GM23338 (cell line): ENCODE measurements around the gene SMTNL2. TPM values are rescaled to one million over a fixed set of nuclear protein-coding genes. Genes with fewer than 3 reads are reported as not detected.

Experiments
- ATAC-seq: fragments of 200-7000 bp; cut with Tn5 transposase; 3 replicates; pipeline ENCODE4 v1.9.1; 2020
- DNase-seq: peaks from one replicate; pipeline ENCODE4 v3.0.0-alpha.2; 2015; ENCODE audit warnings: low spot score
- H2AFZ ChIP-seq: fragments of 200-600 bp; sonication (generic); 2 replicates; pipeline ENCODE4 v1.8.0; 2016; ENCODE audit warnings: antibody characterized with exemption, mild to moderate bottlenecking, moderate library complexity
- H3F3A ChIP-seq: fragments of 200-600 bp; sonication (generic); replicated peaks from 2 replicates; pipeline ENCODE4 v1.8.0; 2017; ENCODE audit warnings: antibody characterized with exemption, mixed run types, low read depth
- H3K27ac ChIP-seq: fragments of 200-600 bp; sonication (generic); 2 replicates; pipeline ENCODE4 v1.6.1; 2016; ENCODE audit warnings: low read depth
- H3K27me3 ChIP-seq: fragments of 200-600 bp; sonication (generic); 2 replicates; pipeline ENCODE4 v1.8.0; 2016; ENCODE audit warnings: mild to moderate bottlenecking, mixed run types, moderate library complexity; ENCODE audit not compliant: insufficient read depth
- H3K36me3 ChIP-seq: fragments of 200-600 bp; sonication (generic); 2 replicates; pipeline ENCODE4 v1.8.0; 2016; ENCODE audit warnings: mild to moderate bottlenecking; ENCODE audit not compliant: insufficient read depth
- H3K4me1 ChIP-seq: fragments of 200-600 bp; sonication (generic); 2 replicates; pipeline ENCODE4 v1.8.0; 2016; ENCODE audit warnings: mild to moderate bottlenecking, moderate library complexity; ENCODE audit not compliant: insufficient read depth
- H3K4me2 ChIP-seq: fragments of 200-600 bp; sonication (generic); 2 replicates; pipeline ENCODE4 v1.7.1; 2017; ENCODE audit warnings: mixed run types
- H3K4me3 ChIP-seq: fragments of 200-600 bp; sonication (generic); 2 replicates; pipeline ENCODE4 v1.6.1; 2016; ENCODE audit warnings: mixed run types
- H3K79me2 ChIP-seq: fragments of 200-600 bp; sonication (generic); replicated peaks from 2 replicates; pipeline ENCODE4 v1.8.0; 2017; ENCODE audit warnings: mild to moderate bottlenecking; ENCODE audit not compliant: insufficient read depth
- H3K9me2 ChIP-seq: fragments of 200-600 bp; sonication (generic); 2 replicates; pipeline ENCODE4 v1.8.0; 2017; ENCODE audit not compliant: insufficient read depth
- H4K20me1 ChIP-seq: fragments of 200-600 bp; sonication (generic); replicated peaks from 2 replicates; pipeline ENCODE4 v1.8.0; 2017; ENCODE audit warnings: mild to moderate bottlenecking; ENCODE audit not compliant: insufficient read depth
- H3K27ac Mint-ChIP-seq: 2 replicates; pipeline ENCODE4 v1.8.0; 2020; ENCODE audit warnings: inconsistent platforms, mild to moderate bottlenecking, moderate library complexity, mixed read lengths
- H3K27me3 Mint-ChIP-seq: 3 replicates; pipeline ENCODE4 v1.8.0; 2022; ENCODE audit warnings: low read depth, mild to moderate bottlenecking, moderate library complexity, mixed read lengths, inconsistent platforms; ENCODE audit not compliant: insufficient read depth, poor library complexity
- H3K36me3 Mint-ChIP-seq: 3 replicates; pipeline ENCODE4 v1.8.0; 2021; ENCODE audit warnings: low read depth, mild to moderate bottlenecking, inconsistent platforms, moderate library complexity, mixed read lengths
- H3K4me1 Mint-ChIP-seq: 3 replicates; pipeline ENCODE4 v1.8.0; 2020; ENCODE audit warnings: mild to moderate bottlenecking, inconsistent platforms, mixed read lengths
- H3K4me3 Mint-ChIP-seq: 3 replicates; pipeline ENCODE4 v1.8.0; 2021; ENCODE audit warnings: moderate library complexity, mild to moderate bottlenecking, inconsistent platforms, mixed read lengths
- H3K9me3 Mint-ChIP-seq: 3 replicates; pipeline ENCODE4 v1.8.0; 2020; ENCODE audit warnings: moderate library complexity, mild to moderate bottlenecking, inconsistent platforms, mixed read lengths
- CREB1 ChIP-seq: fragments of 250-450 bp; sonication (Bioruptor Pico); IDR thresholded peaks from 2 replicates; pipeline ENCODE4 v1.5.0; 2020; ENCODE audit warnings: low read depth, mild to moderate bottlenecking, moderate library complexity
- CTCF ChIP-seq, 2 experiments: fragments of 200-600 bp in 1 of 2; sonication (generic) in 1 of 2; conservative IDR thresholded peaks; 2 replicates each; pipeline versions ENCODE4 v1.5.1 to v1.6.1; 2016 to 2017; ENCODE audit warnings: antibody characterized with exemption in 2 of 2, low read depth in 2 of 2, mild to moderate bottlenecking in 2 of 2, moderate library complexity in 1 of 2
- EZH2 ChIP-seq: fragments of 200-600 bp; sonication (generic); IDR thresholded peaks from one replicate; pipeline ENCODE4 v1.8.0; 2017; ENCODE audit warnings: antibody characterized with exemption, mild to moderate bottlenecking, low read depth; ENCODE audit not compliant: unreplicated experiment
- EZH2phosphoT487 ChIP-seq: fragments of 200-600 bp; sonication (generic); IDR thresholded peaks from one replicate; pipeline ENCODE4 v1.8.1; 2018; ENCODE audit warnings: antibody characterized with exemption; ENCODE audit not compliant: unreplicated experiment
- JUNB ChIP-seq: IDR thresholded peaks from one replicate; pipeline ENCODE4 v1.6.1; 2016; ENCODE audit warnings: antibody characterized with exemption; ENCODE audit not compliant: unreplicated experiment
- NANOG ChIP-seq: IDR thresholded peaks from 2 replicates; pipeline ENCODE4 v1.6.1; 2016; ENCODE audit warnings: antibody characterized with exemption, borderline replicate concordance
- STAT1 ChIP-seq: IDR thresholded peaks from one replicate; pipeline ENCODE4 v1.6.1; 2016; ENCODE audit warnings: antibody characterized with exemption; ENCODE audit not compliant: unreplicated experiment
- ZNF114 ChIP-seq: fragments of 250-450 bp; sonication (Bioruptor Pico); IDR thresholded peaks from 2 replicates; pipeline ENCODE4 v1.5.0; 2020; ENCODE audit warnings: mild to moderate bottlenecking, moderate library complexity
- ZNF331 ChIP-seq: fragments of 250-450 bp; sonication (Bioruptor Pico); IDR thresholded peaks from 2 replicates; pipeline ENCODE4 v1.5.0; 2020; ENCODE audit warnings: low read depth, mild to moderate bottlenecking, moderate library complexity
- ZNF462 ChIP-seq: fragments of 250-450 bp; sonication (Bioruptor Pico); IDR thresholded peaks from 2 replicates; pipeline ENCODE4 v1.5.0; 2020; ENCODE audit warnings: mild to moderate bottlenecking, moderate library complexity
- polyA plus RNA-seq: library from polyadenylated mRNA; unstranded; fragments of >200 nt; fragmentation: Nextera tagmentation; extraction: Ambion mirVana; gene quantifications from 2 replicates; pipeline ENCODE4 v1.2.1, GENCODE V29; 2016
- total RNA-seq: library from RNA; depleted of rRNA; stranded (reverse); fragments of >200 nt; shearing (Covaris generic); gene quantifications from 2 replicates; pipeline ENCODE4 v1.2.3, GENCODE V29; 2014

Gene SMTNL2
- total and polyA plus RNA-seq, 2 experiments from 2014 or later, result 1.3 to 4.3 TPM

- Mint-ChIP-seq H3K36me3 (peaks cover 27% of the 10 kb centered on the region), H3K27me3 (peaks cover 59% of the 10 kb centered on the region), H3K4me3 (peak overlapping the region; percentile 65), H3K4me1 (peaks cover 21% of the 10 kb centered on the region), H3K9me3 (no peaks in the 10 kb centered on the region; the same call in 2 of the 3 replicates), H3K27ac (no peak overlapping the region; the same call in 1 of the 2 replicates)
- Histone ChIP-seq H3K27ac (no peak overlapping the region), H3K4me3 (peak overlapping the region; percentile 50), H2AFZ (no peak overlapping the region), H3K4me2 (peak overlapping the region; percentile 75), H3F3A (peaks cover 10% of the 10 kb centered on the region), H3K9me2 (no peaks in the 10 kb centered on the region), H3K27me3 (peaks cover 17% of the 10 kb centered on the region), H3K79me2 (no peaks in the 10 kb centered on the region), H4K20me1 (peaks cover 8% of the 10 kb centered on the region), H3K4me1 (peaks cover 7% of the 10 kb centered on the region; the same call in 1 of the 2 replicates), H3K36me3 (no peaks in the 10 kb centered on the region; the same call in 1 of the 2 replicates)
- TF ChIP-seq ZNF462 (CRISPR knock-in tag) (no peak), CTCF (conservative IDR thresholded peaks at IDR 0.05; ENCODE audit: low read depth in 2 of 2) (no peak), EZH2phosphoT487 (no peak), ZNF331 (CRISPR knock-in tag) (no peak), NANOG (no peak), JUNB (no peak), CREB1 (CRISPR knock-in tag) (no peak), STAT1 (no peak), ZNF114 (CRISPR knock-in tag) (no peak), EZH2 (no peak)
- peak; percentile 32 for DNase-seq
- peak; percentile 18 for ATAC-seq
Measured at GRCh38 chr17:4535667-4536258, 48.6 kb upstream of the SMTNL2 start.
